Endothelial cell of umbilical vein (primary cell): ENCODE measurements around the gene MYO9B. TPM values are rescaled to one million over a fixed set of nuclear protein-coding genes. Genes with fewer than 3 reads are reported as not detected.

ENCODE experiments used
- BruUV-seq: library from RNA; stranded (reverse); fragments of 400-500 nt; replicated peaks from 2 replicates; lab custom pipeline; 2021; lab: Mats Ljungman, UMichigan
- CTCF ChIA-PET: fragments of 300-600, 350-600 bp; sonication (Branson Sonifier 250); formaldehyde crosslinking; loops from one replicate; lab custom pipeline; 2021; ENCODE audit warnings: antibody characterized with exemption, inconsistent platforms; lab: Charles Lee
- POLR2A ChIA-PET: fragments of 300-600, 350-600 bp; sonication (Branson Sonifier 250); formaldehyde crosslinking; loops from one replicate; lab custom pipeline; 2021; ENCODE audit warnings: antibody characterized with exemption, inconsistent platforms; lab: Charles Lee
- DNase-seq: peaks from one replicate; pipeline ENCODE4 v3.0.0-alpha.2; 2011; ENCODE audit warnings: low read depth, low spot score
- FAIRE-seq: peaks from 2 replicates; lab custom pipeline; 2011; peaks lifted over from hg19 to GRCh38; lab: Jason Lieb, UNC
- H2AFZ ChIP-seq: 2 replicates; pipeline ENCODE4 v1.6.0; 2012; ENCODE audit warnings: low read depth, low read length, control low read depth, inconsistent platforms
- H3K27ac ChIP-seq: 2 replicates; pipeline ENCODE4 v1.5.1; 2011; ENCODE audit warnings: low read depth, mild to moderate bottlenecking, control low read depth, low read length, moderate library complexity; ENCODE audit not compliant: insufficient read depth
- H3K27me3 ChIP-seq, 2 experiments: 2 replicates each; pipeline versions ENCODE4 v1.6.0 to v1.6.1; 2011; ENCODE audit warnings: low read length in 2 of 2, mixed read lengths in 1 of 2; ENCODE audit not compliant: control insufficient read depth in 2 of 2, insufficient read depth in 2 of 2
- H3K36me3 ChIP-seq, 2 experiments: 2 replicates in 1 of 2; 3 replicates in 1 of 2; pipeline ENCODE4 v1.5.1; 2011; ENCODE audit warnings: low read length in 2 of 2, mild to moderate bottlenecking in 1 of 2, moderate library complexity in 1 of 2; ENCODE audit not compliant: control insufficient read depth in 2 of 2, insufficient read depth in 2 of 2; ENCODE audit errors: extremely low read depth in 1 of 2
- H3K4me1 ChIP-seq: 3 replicates; pipeline ENCODE4 v1.5.1; 2011; ENCODE audit warnings: mild to moderate bottlenecking, low read length; ENCODE audit not compliant: control insufficient read depth, insufficient read depth; ENCODE audit errors: extremely low read depth
- H3K4me2 ChIP-seq: 2 replicates; pipeline ENCODE4 v1.6.1; 2011; ENCODE audit warnings: low read length, control low read depth, mixed read lengths; ENCODE audit not compliant: insufficient read depth
- H3K4me3 ChIP-seq, 3 experiments: fragments of 200-600 bp in 1 of 3; sonication (generic), shearing (Covaris generic) in 1 of 3; replicated peaks in 1 of 3; 2 replicates each; pipeline ENCODE4 v1.5.1; 2011 to 2016; ENCODE audit warnings: control low read depth in 3 of 3, low read length in 3 of 3, mild to moderate bottlenecking in 2 of 3, inconsistent platforms in 1 of 3, low read depth in 1 of 3, moderate library complexity in 1 of 3; ENCODE audit not compliant: insufficient read depth in 1 of 3
- H3K79me2 ChIP-seq: 2 replicates; pipeline ENCODE4 v1.6.0; 2012; ENCODE audit warnings: low read length, inconsistent platforms; ENCODE audit not compliant: control insufficient read depth, insufficient read depth
- H3K9ac ChIP-seq: replicated peaks from 2 replicates; pipeline ENCODE3; 2011; ENCODE audit warnings: low read length, control low read depth; ENCODE audit not compliant: insufficient read depth; ENCODE audit errors: extremely low read depth
- H3K9me1 ChIP-seq: replicated peaks from 3 replicates; pipeline ENCODE4 v1.6.0; 2011; ENCODE audit warnings: mild to moderate bottlenecking, low read length; ENCODE audit not compliant: control insufficient read depth, insufficient read depth; ENCODE audit errors: extremely low read depth
- H3K9me3 ChIP-seq: replicated peaks from 2 replicates; pipeline ENCODE4 v1.5.1; 2012; ENCODE audit warnings: low read length, inconsistent platforms; ENCODE audit not compliant: control insufficient read depth, insufficient read depth
- H4K20me1 ChIP-seq: replicated peaks from 2 replicates; pipeline ENCODE3; 2011; ENCODE audit warnings: mild to moderate bottlenecking, low read length; ENCODE audit not compliant: control insufficient read depth, insufficient read depth; ENCODE audit errors: extremely low read depth
- FOS ChIP-seq: IDR thresholded peaks from 2 replicates; pipeline ENCODE4 v1.6.1; 2011; ENCODE audit warnings: mild to moderate bottlenecking, low read length, moderate library complexity, borderline replicate concordance; ENCODE audit not compliant: insufficient read depth
- MAX ChIP-seq: IDR thresholded peaks from 2 replicates; pipeline ENCODE4 v1.6.1; 2011; ENCODE audit not compliant: insufficient read depth, insufficient read length
- MYC ChIP-seq: IDR thresholded peaks from one replicate; pipeline ENCODE4 v1.6.1; 2011; ENCODE audit warnings: mild to moderate bottlenecking, low read depth, low read length
- POLR2A ChIP-seq: IDR thresholded peaks from 2 replicates; pipeline ENCODE4 v1.6.1; 2012; ENCODE audit warnings: low read depth, mild to moderate bottlenecking, control low read depth, low read length
- POLR2AphosphoS5 ChIP-seq: IDR thresholded peaks from 2 replicates; pipeline ENCODE4 v1.6.1; 2012; ENCODE audit warnings: low read depth, mild to moderate bottlenecking, control low read depth, low read length, moderate library complexity; ENCODE audit not compliant: insufficient read depth
- dilution Hi-C: fragments of 300-500 bp; cut with MboI; formaldehyde crosslinking; loops from one replicate; pipeline ENCODE4 v1.15.0; 2019; ENCODE audit warnings: low sequenced_read_pairs; ENCODE audit not compliant: extremely low pct_ligation_motif_present
- intact Hi-C: fragments of 100-400 bp; cut with micrococcal nuclease; formaldehyde crosslinking; loops from one replicate; pipeline ENCODE4 v1.10.0; 2022
- polyA plus RNA-seq, 4 experiments: library from polyadenylated mRNA; depleted of rRNA in 3 of 4; stranded (reverse) in 3 of 4; unstranded in 1 of 4; fragments of >200 nt; gene quantifications; 2 replicates each; pipeline versions ENCODE4 v1.2.1 to v1.2.3, GENCODE V29; 2011 to 2012; ENCODE audit warnings: missing spikeins in 1 of 4
- total RNA-seq: library from RNA; stranded (reverse); gene quantifications from 2 replicates; pipeline ENCODE4 v1.2.3, GENCODE V29; 2021

The MYO9B gene
- total and polyA plus RNA-seq, 2 donors (not counting 3 experiments of a cell fraction or from before 2014, with no cell fraction given), result 64.4 to 119 TPM

- POLR2A ChIA-PET, result no interaction called here
- Histone ChIP-seq H3K9me1 (no peaks in the 10 kb centered on the region), H4K20me1 (no peaks in the 10 kb centered on the region), H3K4me1 (no peaks in the 10 kb centered on the region), H3K27ac (no peak overlapping the region), H3K4me3 (no peak overlapping the region), H3K79me2 (no peaks in the 10 kb centered on the region), H2AFZ (no peak overlapping the region), H3K9ac (no peak overlapping the region), H3K4me2 (no peak overlapping the region), H3K27me3 (no peaks in the 10 kb centered on the region), H3K9me3 (no peaks in the 10 kb centered on the region), H3K36me3 (peaks cover 27 to 38% of the 10 kb centered on the region in 2 experiments)
- no peak for DNase-seq
- CTCF ChIA-PET, result interaction anchor here (0.9 kb wide), 1 partner anchor 38 kb away, joined by 3 read pairs; no protein-coding TSS in a partner anchor
- no TSS peak for BruUV-seq
- TF ChIP-seq MAX (no peak), FOS (no peak)
- dilution Hi-C loops (no loop called here), intact Hi-C loops (loop anchor here (1.0 kb wide), 1 partner anchor 62 kb away; no protein-coding TSS in a partner anchor)
- no peak for FAIRE-seq
Observed at GRCh38 chr19:17165715-17166114, 90.1 kb downstream of the MYO9B start.

GRCh38 chr19:17170538-17171297 is 95.1 kb downstream of the MYO9B start:
- H3K9ac ChIP-seq, result no peak overlapping the region
- H3K27ac ChIP-seq, result no peak overlapping the region
- BruUV-seq, result no TSS peak
- FAIRE-seq (no peak), DNase-seq (no peak)
- intact Hi-C loops (no loop called here), dilution Hi-C loops (no loop called here)
- no peak overlapping the region for H3K4me3 ChIP-seq
- no peak overlapping the region for H3K4me2 ChIP-seq
- H3K27me3 ChIP-seq, result no peaks in the 10 kb centered on the region
- ChIA-PET CTCF (interaction anchor here (0.9 to 1.5 kb wide), 3 partner anchors 35 to 103 kb away, joined by 3 read pairs; no protein-coding TSS in a partner anchor), POLR2A (no interaction called here)
- no peaks in the 10 kb centered on the region for H4K20me1 ChIP-seq
- no peaks in the 10 kb centered on the region for H3K9me3 ChIP-seq
- H3K79me2 ChIP-seq, result no peaks in the 10 kb centered on the region
- H3K9me1 ChIP-seq, result no peaks in the 10 kb centered on the region
- no peak overlapping the region for H2AFZ ChIP-seq
- no peaks in the 10 kb centered on the region for H3K4me1 ChIP-seq
- H3K36me3 ChIP-seq, result peaks cover 11 to 32% of the 10 kb centered on the region in 2 experiments
- TF ChIP-seq POLR2A (no peak), MYC (no peak), POLR2AphosphoS5 (no peak)
